Psoas muscle (tissue), 8 donors: Measurements from ENCODE around the gene ELAVL3. TPM values are rescaled to one million over a fixed set of nuclear protein-coding genes. Genes with fewer than 3 reads are reported as not detected.

Experiments used
- ATAC-seq, 4 donors: fragments of 200-7000 bp; cut with Tn5 transposase; one replicate each; pipeline ENCODE4 v1.9.1; 2020; ENCODE audit warnings: moderate library complexity in 3 of 4, mild to moderate bottlenecking in 2 of 4
- DNase-seq, 2 donors: peaks; one replicate each; pipeline ENCODE4 v3.0.0-alpha.2; 2020
- H3K27ac ChIP-seq: fragments of 200-600 bp; one replicate; pipeline ENCODE4 v1.8.0; 2022
- H3K27me3 ChIP-seq, 3 donors: fragments of 200-600 bp in 1 of 3; one replicate each; pipeline versions ENCODE4 v1.6.1 to v1.8.0; 2013 to 2022; ENCODE audit warnings: low read length in 2 of 3, mild to moderate bottlenecking in 2 of 3, moderate library complexity in 1 of 3; ENCODE audit not compliant: insufficient read depth in 3 of 3
- H3K36me3 ChIP-seq, 2 donors: fragments of 200-600 bp in 1 of 2; one replicate each; pipeline versions ENCODE4 v1.6.1 to v1.8.0; 2013 to 2022; ENCODE audit warnings: low read depth in 1 of 2, mild to moderate bottlenecking in 1 of 2, moderate library complexity in 1 of 2; ENCODE audit not compliant: insufficient read depth in 1 of 2
- H3K4me1 ChIP-seq: fragments of 200-600 bp; one replicate; pipeline ENCODE4 v1.8.0; 2022
- H3K4me3 ChIP-seq: fragments of 200-600 bp; one replicate; pipeline ENCODE4 v1.8.0; 2022; ENCODE audit warnings: mild to moderate bottlenecking
- H3K9me3 ChIP-seq: fragments of 200-600 bp; one replicate; pipeline ENCODE4 v1.8.0; 2022
- CTCF ChIP-seq: fragments of 200-600 bp; IDR thresholded peaks from one replicate; pipeline ENCODE4 v1.8.0; 2022; ENCODE audit warnings: antibody characterized with exemption
- WGBS, 3 donors: extraction: QIAGEN DNeasy Blood & Tissue Kit; methylation state at CpG; one replicate each; pipeline versions ENCODE4 v1.1.6 to v1.1.7; 2013; 5-methylcytosine and 5-hydroxymethylcytosine counted together
- intact Hi-C, 2 donors: fragments of 100-400 bp; cut with DNase I; formaldehyde crosslinking; loops; one replicate each; pipeline versions ENCODE4 v1.11.0 to v1.14.2; 2022
- polyA plus RNA-seq, 3 donors: library from polyadenylated mRNA; stranded (reverse); fragments of 200-250 nt; gene quantifications; one replicate each; pipeline ENCODE4 v1.2.3, GENCODE V29; 2013
- total RNA-seq, 4 donors: library from RNA; stranded (reverse); fragmentation: NEBNext Ultra II Directional in 2 of 4; extraction: Animal tissue kit (Norgen Biotek cat#: 25700) in 2 of 4; gene quantifications; one replicate each; pipeline versions ENCODE4 v1.2.1 to v1.2.4, GENCODE V29; 2021 to 2023
- donor health status: healthy with polysubstance abuse.
- donor health status: DM: no; HTN: no; CAD: no; lungs with moderate emphysema.
- donor health status: Bipolar disorder and iron deficiency.
- donor health status: healthy.
- donor health status: DM: yes; HTN: yes; CAD: no.
- donor health status: DM: no; HTN: no; CAD: no.
- donor health status: DM: no; HTN: no; CAD: no.
- donor health status: DM: yes; HTN: yes; CAD: no.

ELAVL3 gene
- total and polyA plus RNA-seq, 7 donors = 0.03 TPM; not detected in 6

- WGBS, 3 donors = 52 to 56% (median 55%) methylated on average over 9 of the region's 9 CpGs
- no peaks in the 10 kb centered on the region for H3K4me1 ChIP-seq
- H3K4me3 ChIP-seq = no peak overlapping the region
- H3K27ac ChIP-seq = no peak overlapping the region
- H3K36me3 ChIP-seq = no peaks in the 10 kb centered on the region
- no peak for TF ChIP-seq CTCF
- DNase-seq (no peak), ATAC-seq (no peak)
- peaks cover 0 to 18% (median 3%) of the 10 kb centered on the region in 3 donors for H3K27me3 ChIP-seq
- intact Hi-C loops = no loop called here
- no peaks in the 10 kb centered on the region for H3K9me3 ChIP-seq
These were observed 76.1 kb downstream of the ELAVL3 start for GRCh38 chr19:11404588-11405222.

GRCh38 chr19:11401808-11402543, 78.9 kb downstream of the ELAVL3 start:
- DNase-seq = no peak
- intact Hi-C loops = no loop called here
- 79 to 83% (median 80%) methylated on average over 9 of the region's 9 CpGs for WGBS, 3 donors

More at GRCh38 chr19:11401808-11402543, 78.9 kb downstream of the ELAVL3 start:
- no peak for TF ChIP-seq CTCF
- H3K36me3 ChIP-seq = no peaks in the 10 kb centered on the region
- H3K4me1 ChIP-seq = no peaks in the 10 kb centered on the region
- ATAC-seq = no peak
- no peak overlapping the region for H3K27ac ChIP-seq
- peaks cover 0 to 8% (median 3%) of the 10 kb centered on the region in 3 donors for H3K27me3 ChIP-seq
- no peak overlapping the region for H3K4me3 ChIP-seq
- H3K9me3 ChIP-seq = no peaks in the 10 kb centered on the region

Other genes with a start within 250 kb of the ELAVL3 start
- under 1 TPM in 2 of 4 donors, not detected in 2; 0.48 to 0.49 TPM for gene ANGPTL8, start 241.4 kb downstream of the ELAVL3 start, total RNA-seq
- gene ANGPTL8, start 241.4 kb downstream of the ELAVL3 start, polyA plus RNA-seq = 10 to 100 TPM in 1 of 3 donors, under 1 TPM in 2; 0.08 to 14.6 (median 0.15) TPM
- 10 to 100 TPM; 14.5 to 27.1 (median 17.8) TPM for gene DOCK6, start 218.5 kb downstream of the ELAVL3 start, total RNA-seq
- gene DOCK6, start 218.5 kb downstream of the ELAVL3 start, polyA plus RNA-seq = 10 to 100 TPM in 2 of 3 donors, 1 to 10 TPM in 1; 8.7 to 16.0 (median 11.4) TPM
- gene TSPAN16, start 184.9 kb downstream of the ELAVL3 start, total RNA-seq = not detected
- gene TSPAN16, start 184.9 kb downstream of the ELAVL3 start, polyA plus RNA-seq = not detected
- gene RAB3D, start 141.4 kb downstream of the ELAVL3 start, total RNA-seq = 1 to 10 TPM; 4.0 to 5.6 (median 4.3) TPM
- 1 to 10 TPM; 1.1 to 1.6 (median 1.4) TPM for gene RAB3D, start 141.4 kb downstream of the ELAVL3 start, polyA plus RNA-seq
- gene TMEM205, start 134.8 kb downstream of the ELAVL3 start, total RNA-seq = 10 to 100 TPM; 65.9 to 81.6 (median 70.5) TPM
- gene TMEM205, start 134.8 kb downstream of the ELAVL3 start, polyA plus RNA-seq = 10 to 100 TPM; 63.0 to 95.1 (median 90.4) TPM
- gene CCDC159, start 134.5 kb downstream of the ELAVL3 start, total RNA-seq = 1 to 10 TPM; 2.4 to 9.2 (median 4.9) TPM
- 1 to 10 TPM; 2.7 to 5.9 (median 5.3) TPM for gene CCDC159, start 134.5 kb downstream of the ELAVL3 start, polyA plus RNA-seq
- 10 to 100 TPM; 14.1 to 33.6 (median 21.5) TPM for gene PLPPR2, start 125.6 kb downstream of the ELAVL3 start, total RNA-seq
- 10 to 100 TPM in 2 of 3 donors, 1 to 10 TPM in 1; 4.3 to 30.9 (median 20.8) TPM for gene PLPPR2, start 125.6 kb downstream of the ELAVL3 start, polyA plus RNA-seq
- 1 to 10 TPM; 1.1 to 1.7 (median 1.4) TPM for gene SWSAP1, start 106.4 kb downstream of the ELAVL3 start, total RNA-seq
- gene SWSAP1, start 106.4 kb downstream of the ELAVL3 start, polyA plus RNA-seq = 1 to 10 TPM; 2.1 to 3.9 (median 2.3) TPM
- 1 to 10 TPM; 1.0 to 2.1 (median 1.7) TPM for gene EPOR, start 96.7 kb downstream of the ELAVL3 start, total RNA-seq
- gene EPOR, start 96.7 kb downstream of the ELAVL3 start, polyA plus RNA-seq = 1 to 10 TPM; 1.7 to 2.1 (median 2.1) TPM
- gene RGL3, start 61.7 kb downstream of the ELAVL3 start, total RNA-seq = 1 to 10 TPM; 1.6 to 6.4 (median 3.0) TPM
- gene RGL3, start 61.7 kb downstream of the ELAVL3 start, polyA plus RNA-seq = 1 to 10 TPM; 1.2 to 2.4 (median 2.2) TPM
- gene ODAD3, start 45.9 kb downstream of the ELAVL3 start, total RNA-seq = under 1 TPM in 2 of 4 donors, not detected in 2; 0.13 to 0.17 TPM
- under 1 TPM; 0.09 to 0.87 (median 0.20) TPM for gene ODAD3, start 45.9 kb downstream of the ELAVL3 start, polyA plus RNA-seq
- 10 to 100 TPM; 60.9 to 98.4 (median 74.6) TPM for gene PRKCSH, start 45.4 kb downstream of the ELAVL3 start, total RNA-seq
- 10 to 100 TPM; 48.5 to 59.7 (median 59.7) TPM for gene PRKCSH, start 45.4 kb downstream of the ELAVL3 start, polyA plus RNA-seq
- gene ZNF653, start 24.8 kb upstream of the ELAVL3 start, total RNA-seq = 10 to 100 TPM in 1 of 4 donors, 1 to 10 TPM in 3; 5.7 to 11.5 (median 7.3) TPM
- gene ZNF653, start 24.8 kb upstream of the ELAVL3 start, polyA plus RNA-seq = 1 to 10 TPM; 4.0 to 6.5 (median 5.3) TPM
- gene ECSIT, start 48.1 kb upstream of the ELAVL3 start, total RNA-seq = 100 to 1,000 TPM in 2 of 4 donors, 10 to 100 TPM in 2; 84.3 to 113 (median 101) TPM
- gene ECSIT, start 48.1 kb upstream of the ELAVL3 start, polyA plus RNA-seq = 100 to 1,000 TPM; 136 to 196 (median 162) TPM
- gene CNN1, start 57.8 kb upstream of the ELAVL3 start, total RNA-seq = 10 to 100 TPM in 1 of 4 donors, 1 to 10 TPM in 3; 1.9 to 11.9 (median 5.6) TPM
- gene CNN1, start 57.8 kb upstream of the ELAVL3 start, polyA plus RNA-seq = 10 to 100 TPM in 1 of 3 donors, 1 to 10 TPM in 2; 4.4 to 11.0 (median 5.7) TPM
- gene ELOF1, start 78.2 kb upstream of the ELAVL3 start, total RNA-seq = 10 to 100 TPM; 24.3 to 47.3 (median 33.2) TPM
- 10 to 100 TPM; 64.6 to 82.5 (median 72.2) TPM for gene ELOF1, start 78.2 kb upstream of the ELAVL3 start, polyA plus RNA-seq
- gene ACP5, start 96.6 kb upstream of the ELAVL3 start, total RNA-seq = 1 to 10 TPM; 1.3 to 2.7 (median 1.9) TPM
- under 1 TPM; 0.44 to 0.78 (median 0.62) TPM for gene ACP5, start 96.6 kb upstream of the ELAVL3 start, polyA plus RNA-seq
- 1 to 10 TPM; 2.9 to 5.6 (median 4.5) TPM for gene ZNF627, start 116.4 kb upstream of the ELAVL3 start, total RNA-seq
- 1 to 10 TPM; 2.6 to 4.3 (median 2.9) TPM for gene ZNF627, start 116.4 kb upstream of the ELAVL3 start, polyA plus RNA-seq